ENCODE measurements around the gene ARL4A. TPM values are rescaled to one million over a fixed set of nuclear protein-coding genes. Genes with fewer than 3 reads are reported as not detected.
"Not testable (repeated sequence)": the region's sequence is repeated elsewhere in the genome, so short reads cannot be mapped to it uniquely, and the experiment has no call there.

ARL4A gene, protein sequence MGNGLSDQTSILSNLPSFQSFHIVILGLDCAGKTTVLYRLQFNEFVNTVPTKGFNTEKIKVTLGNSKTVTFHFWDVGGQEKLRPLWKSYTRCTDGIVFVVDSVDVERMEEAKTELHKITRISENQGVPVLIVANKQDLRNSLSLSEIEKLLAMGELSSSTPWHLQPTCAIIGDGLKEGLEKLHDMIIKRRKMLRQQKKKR
- 18.4 TPM for polyA plus RNA-seq (ENCODE audit: insufficient read length)

DNA sequence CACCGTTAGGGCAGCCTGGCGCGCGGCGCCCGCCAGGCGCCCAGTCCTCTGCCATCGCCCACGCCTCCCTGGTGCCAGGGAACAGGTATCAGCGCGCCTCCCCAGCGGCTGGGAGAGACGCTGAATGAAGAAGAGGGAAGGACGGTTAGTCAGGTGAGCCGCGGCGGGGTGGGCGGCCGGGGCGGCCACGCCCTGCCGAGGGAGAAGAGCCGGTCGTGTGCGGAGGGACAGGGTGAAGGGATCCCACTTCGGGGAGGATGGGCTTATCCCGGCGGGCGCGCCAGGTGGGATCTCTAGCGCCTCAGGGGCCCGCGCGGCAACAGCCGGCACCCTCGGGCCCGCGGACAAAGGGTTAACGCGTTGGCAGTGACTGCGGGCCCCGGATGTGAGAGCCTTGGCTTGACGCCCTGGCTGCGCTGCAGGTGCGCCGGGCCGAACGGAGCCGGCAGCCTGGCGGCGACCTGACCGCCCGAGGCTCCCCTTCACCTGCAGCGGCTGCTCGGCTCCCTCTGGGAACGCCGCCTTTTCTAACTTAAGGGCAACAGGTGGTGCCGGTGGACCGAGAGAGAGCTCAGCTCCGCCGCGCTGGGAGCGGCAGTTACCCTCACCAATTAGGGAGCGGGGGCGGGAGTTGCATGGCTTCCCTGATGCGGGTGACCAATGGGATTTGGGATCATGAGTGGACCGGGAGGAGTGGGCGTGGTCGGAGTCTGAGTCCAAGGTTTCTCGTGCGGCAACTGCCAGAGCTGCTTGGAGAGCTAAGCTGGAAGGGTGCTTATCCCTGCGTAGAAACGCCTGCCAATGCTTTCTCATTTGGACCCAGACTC, at the start of gene ARL4A:
Gene ARL4A, plus strand, starts transcription at position 743 of the 827 bp plus-strand sequence. CDS start 622 bp downstream, outside the sequence.
- DNase-seq = peak; percentile 97

DNA sequence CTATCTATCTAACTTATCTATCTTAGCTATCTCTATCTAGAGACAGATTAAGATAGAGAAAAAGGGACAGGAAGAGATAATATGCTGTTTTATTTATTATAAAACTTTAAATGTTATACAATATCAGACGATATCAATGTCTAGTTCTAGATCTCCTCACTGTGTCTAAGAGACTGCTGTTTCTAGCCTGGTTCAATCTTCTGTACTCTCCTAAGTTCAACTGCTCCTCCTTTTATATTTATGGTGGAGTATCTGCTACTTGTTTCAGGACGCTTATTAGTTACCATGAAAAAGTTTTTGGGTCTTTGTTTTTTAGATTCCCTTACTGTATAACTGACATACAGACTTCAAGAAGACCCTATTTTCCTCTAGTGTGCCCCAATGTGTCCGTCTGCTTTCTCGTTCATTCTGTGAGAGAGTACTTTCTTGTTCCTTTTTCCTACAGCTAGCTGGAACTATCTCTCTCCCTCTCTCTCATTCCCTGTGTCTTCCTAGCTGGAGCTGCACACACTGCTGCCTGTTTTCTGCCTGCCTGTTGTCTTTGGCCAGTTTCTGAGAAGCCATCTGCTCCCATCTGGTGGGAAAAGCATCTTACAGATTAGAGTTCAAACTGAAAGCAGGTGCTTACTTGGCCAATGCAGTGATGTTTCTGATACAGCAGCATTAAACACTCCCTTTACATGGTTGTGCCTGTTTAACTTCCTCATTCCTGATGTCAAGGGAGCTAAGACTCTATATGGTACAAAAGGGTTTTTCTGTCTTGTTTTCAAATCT, 49.4 kb upstream of the ARL4A start:
- DNase-seq = no peak

GRCh38 chr7:12638851-12639456, 48.5 kb upstream of the ARL4A start:
- DNase-seq = no peak

DNA sequence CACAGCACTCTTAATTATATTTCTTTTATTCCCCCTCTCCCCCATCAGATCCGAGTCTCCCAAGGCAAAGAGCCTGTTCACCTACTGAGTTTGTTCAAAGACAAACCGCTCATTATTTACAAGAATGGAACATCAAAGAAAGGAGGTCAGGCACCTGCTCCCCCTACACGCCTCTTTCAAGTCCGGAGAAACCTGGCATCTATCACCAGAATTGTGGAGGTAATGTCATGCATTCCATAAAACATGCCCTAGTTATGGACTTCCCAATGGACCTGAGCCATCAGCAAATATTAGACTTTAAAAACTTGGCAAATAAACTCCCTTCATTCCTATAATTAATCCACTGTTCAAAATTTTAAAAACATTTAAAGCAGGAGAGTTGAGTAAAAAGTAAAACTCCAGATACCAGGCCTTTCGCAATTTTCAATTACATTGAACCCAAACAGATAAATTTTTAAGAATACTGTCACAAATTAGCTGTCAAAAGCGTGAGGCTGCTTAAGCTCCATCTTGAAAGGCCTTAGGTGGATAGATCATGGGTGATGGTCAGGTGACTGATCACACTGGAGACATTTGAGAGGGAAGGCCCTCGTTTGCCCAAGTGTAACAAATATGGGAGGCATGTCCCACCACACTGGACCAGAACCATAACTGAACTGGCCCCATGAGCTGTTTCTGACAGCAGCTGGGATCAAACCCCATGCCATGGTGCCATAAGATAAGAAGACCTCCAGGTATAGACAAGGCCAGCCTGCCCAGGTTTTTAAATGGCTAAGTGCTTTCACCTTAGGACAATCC, 46.9 kb upstream of the ARL4A start:
- no peak for DNase-seq

GRCh38 chr7:12641196-12641595, 46.2 kb upstream of the ARL4A start:
- DNase-seq = no peak

- no peak for DNase-seq
Measured at GRCh38 chr7:12642508-12642907, 44.9 kb upstream of the ARL4A start.

- no peak for DNase-seq
Measured at GRCh38 chr7:12643001-12643643, 44.3 kb upstream of the ARL4A start.

- no peak for DNase-seq
Measured at GRCh38 chr7:12643644-12644043, 43.8 kb upstream of the ARL4A start.

DNA sequence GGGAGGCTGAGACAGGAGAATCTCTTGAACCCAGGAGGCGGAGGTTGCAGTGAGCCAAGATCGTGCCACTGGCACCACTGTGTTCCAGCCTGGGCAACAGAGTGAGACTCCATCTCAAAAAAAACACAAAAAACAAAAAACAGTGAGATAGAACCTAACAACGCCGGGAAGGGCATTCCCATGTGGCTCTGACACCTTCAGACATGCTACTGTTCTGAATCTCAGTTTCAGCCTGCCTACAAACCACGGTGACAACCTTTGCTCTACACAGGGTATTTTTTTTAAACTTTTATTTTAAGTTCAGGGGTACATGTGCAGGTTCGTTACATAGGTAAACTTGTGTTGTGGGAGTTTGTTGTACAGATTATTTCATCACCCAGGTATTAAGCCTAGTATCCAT, 42.2 kb upstream of the ARL4A start:
- DNase-seq = not testable (repeated sequence)

DNA sequence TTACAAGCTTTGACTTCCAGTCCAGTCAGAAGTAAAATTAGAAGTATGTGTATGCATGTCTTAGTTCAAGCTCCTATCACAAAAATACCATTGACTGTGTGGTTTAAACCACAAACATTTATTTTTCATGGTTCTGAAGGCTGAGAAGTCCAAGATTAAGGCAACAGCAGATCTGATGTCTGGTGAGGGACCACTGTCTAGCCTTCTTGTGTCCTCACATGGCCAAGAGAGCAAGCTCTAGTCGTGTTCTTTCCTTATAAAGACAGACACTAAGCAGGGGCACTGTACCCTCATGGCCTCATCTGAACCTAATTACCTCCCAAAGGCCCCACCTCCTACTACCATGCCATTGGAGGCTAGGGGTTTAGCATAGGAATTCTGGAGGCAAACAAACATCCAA, 41.3 kb upstream of the ARL4A start:
- DNase-seq = no peak

- no peak for DNase-seq
Measured at GRCh38 chr7:12647364-12648219, 39.8 kb upstream of the ARL4A start.

DNA sequence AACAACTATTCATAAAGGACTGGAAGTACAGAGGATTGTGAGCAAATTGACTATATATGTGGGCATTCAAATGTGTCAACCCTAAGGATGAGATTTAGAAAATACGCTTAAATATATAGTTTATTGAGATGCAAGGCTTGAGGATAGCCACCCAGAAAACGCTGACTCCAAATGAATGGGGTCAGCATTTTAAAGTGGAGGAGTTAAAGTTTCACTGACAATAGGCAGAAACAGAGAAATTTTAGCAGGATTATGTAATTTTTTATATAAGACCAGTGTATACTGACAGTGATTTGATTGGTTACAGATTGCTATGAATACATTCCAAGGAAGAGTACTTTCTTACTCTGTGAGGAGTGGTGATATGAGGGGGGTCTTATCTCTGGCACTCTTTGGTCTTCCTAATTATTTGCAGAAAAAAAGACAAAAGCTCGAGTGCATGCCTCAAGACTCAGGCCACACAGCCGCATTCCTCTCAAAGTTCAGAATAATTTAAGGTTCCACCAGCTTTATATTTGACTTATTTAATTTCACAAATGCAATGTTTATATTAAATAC, 38.6 kb upstream of the ARL4A start:
- no peak for DNase-seq

DNA sequence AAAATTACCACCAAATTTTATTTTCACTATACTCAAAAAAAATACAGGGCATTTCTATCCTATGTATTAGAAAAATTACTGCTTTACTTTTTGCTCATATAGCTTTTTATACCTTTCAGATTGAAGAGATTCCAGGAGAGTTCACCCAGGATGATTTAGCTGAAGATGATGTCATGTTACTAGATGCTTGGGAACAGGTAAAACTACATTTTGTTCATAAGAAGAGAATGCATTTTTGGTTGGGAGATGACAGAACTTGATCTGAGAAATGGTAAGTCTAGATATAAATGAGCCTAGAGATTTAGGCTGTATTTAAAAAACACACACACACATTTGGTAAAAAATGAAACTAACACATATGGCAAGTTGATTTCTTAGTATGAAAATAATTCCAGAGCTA, 38.1 kb upstream of the ARL4A start:
- DNase-seq = no peak

GRCh38 chr7:12650080-12650479, 37.4 kb upstream of the ARL4A start:
- DNase-seq = no peak

DNA sequence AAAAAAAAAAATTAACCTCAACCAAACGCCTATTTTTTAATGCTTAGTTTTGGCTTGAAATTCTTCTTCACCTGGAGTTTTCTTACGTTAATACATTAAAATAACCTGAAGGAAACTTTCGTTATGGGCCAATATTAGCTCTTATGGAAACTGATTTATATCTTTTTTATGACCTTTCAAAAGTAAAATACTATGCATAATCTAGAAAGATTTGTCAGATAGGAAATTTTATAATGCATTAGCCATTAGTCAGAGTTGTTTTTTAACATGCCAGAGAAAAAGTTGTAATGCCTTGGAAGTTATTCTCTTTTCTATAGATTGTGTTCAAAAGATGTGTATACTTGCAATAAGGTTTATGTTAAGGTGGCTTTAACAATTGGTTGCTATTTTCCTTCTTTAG, 34.3 kb upstream of the ARL4A start:
- DNase-seq = no peak

DNA sequence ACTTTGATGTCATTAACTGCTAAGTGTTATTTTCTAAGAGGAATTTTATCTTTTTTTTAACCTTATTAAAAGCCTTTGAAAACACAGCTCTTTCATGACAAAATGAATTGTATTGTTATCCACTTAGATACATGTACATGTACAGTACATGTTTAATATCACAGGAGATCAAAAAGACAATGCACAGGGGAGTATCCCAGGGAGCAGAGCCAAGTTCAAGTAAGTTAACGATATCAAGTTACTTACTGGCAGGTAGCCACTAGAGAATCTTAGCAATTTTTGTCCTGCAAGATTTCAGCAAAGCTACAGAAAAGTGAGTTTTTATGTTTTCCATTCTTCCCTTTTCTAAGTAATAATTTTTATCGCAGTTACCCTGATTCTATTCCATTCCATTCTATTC, 33.9 kb upstream of the ARL4A start:
- DNase-seq = no peak

- DNase-seq = no peak
Measured at GRCh38 chr7:12655161-12655560, 32.3 kb upstream of the ARL4A start.

GRCh38 chr7:12660423-12660822, 27.0 kb upstream of the ARL4A start:
- not testable (repeated sequence) for DNase-seq

DNA sequence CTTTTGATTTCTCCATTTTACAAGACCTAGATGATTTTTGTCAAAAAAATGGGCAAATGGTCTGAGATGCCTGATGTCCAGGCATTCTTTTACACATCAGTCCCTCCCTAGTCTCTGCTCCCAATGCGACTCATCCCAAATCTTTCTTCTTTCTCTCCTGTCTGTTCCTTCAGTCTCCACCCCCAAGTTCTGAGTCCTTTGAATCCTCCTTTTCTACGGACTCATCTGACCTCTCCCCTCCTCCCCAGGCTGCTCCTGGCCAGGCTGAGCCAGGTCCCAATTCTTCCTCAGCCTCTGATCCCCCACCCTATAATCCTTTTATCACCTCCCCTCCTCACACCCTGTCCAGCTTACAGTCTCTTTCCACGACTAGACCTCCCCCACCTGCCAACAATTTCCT, 26.4 kb upstream of the ARL4A start:
- DNase-seq = not testable (repeated sequence)

DNA sequence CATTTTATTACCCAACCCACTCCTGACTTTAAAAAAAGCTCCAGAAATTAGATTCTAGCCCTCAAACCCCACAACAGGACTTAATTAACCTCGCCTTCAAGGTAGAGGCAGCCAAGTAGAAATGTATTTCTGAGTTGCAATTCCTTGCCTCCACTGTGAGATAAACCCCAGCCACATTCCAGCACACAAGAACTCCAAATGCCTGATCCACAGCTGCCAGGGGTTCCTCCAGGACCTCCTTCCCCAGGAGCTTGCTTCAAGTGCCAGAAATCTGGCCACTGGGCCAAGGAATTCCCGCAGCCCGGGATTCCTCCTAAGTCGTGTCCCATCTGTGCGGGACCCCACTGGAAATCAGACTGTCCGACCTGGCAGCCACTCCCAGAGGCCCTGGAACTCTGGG, 25.9 kb upstream of the ARL4A start:
- DNase-seq = no peak

Measured in hindlimb muscle (tissue), 1 donor.